Mesenchymal stem cell (in vitro differentiated cells and primary cell): Measurements from ENCODE around the gene FOXN3.

Experiments
- DNase-seq: peaks from one replicate; pipeline ENCODE4 v3.0.0-alpha.2; 2013
- H2AFZ ChIP-seq: one replicate; pipeline ENCODE4 v1.6.1; 2013; ENCODE audit warnings: low read depth, mild to moderate bottlenecking, control low read depth, inconsistent platforms, low read length, moderate library complexity
- H2AK5ac ChIP-seq: 2 replicates; pipeline ENCODE4 v1.6.1; 2013; ENCODE audit warnings: low read length, moderate library complexity, mild to moderate bottlenecking, inconsistent platforms; ENCODE audit not compliant: severe bottlenecking
- H2BK120ac ChIP-seq: one replicate; pipeline ENCODE4 v1.6.1; 2013; ENCODE audit warnings: low read depth, mild to moderate bottlenecking, inconsistent platforms, low read length, moderate library complexity
- H2BK12ac ChIP-seq, 2 experiments: one replicate each; pipeline ENCODE4 v1.6.1; 2013; ENCODE audit warnings: inconsistent platforms in 2 of 2, low read length in 2 of 2, mild to moderate bottlenecking in 2 of 2, moderate library complexity in 2 of 2, control low read depth in 1 of 2
- H2BK15ac ChIP-seq: one replicate; pipeline ENCODE4 v1.6.1; 2013; ENCODE audit warnings: mild to moderate bottlenecking, low read depth, inconsistent platforms; ENCODE audit not compliant: poor library complexity, severe bottlenecking
- H2BK5ac ChIP-seq: 2 replicates; pipeline ENCODE4 v1.6.1; 2013; ENCODE audit warnings: low read depth, mild to moderate bottlenecking, low read length, control low read depth, inconsistent platforms; ENCODE audit not compliant: poor library complexity, severe bottlenecking
- H3K14ac ChIP-seq, 2 experiments: one replicate each; pipeline ENCODE4 v1.6.1; 2013; ENCODE audit warnings: inconsistent platforms in 2 of 2, low read length in 2 of 2, control low read depth in 1 of 2, mild to moderate bottlenecking in 1 of 2, moderate library complexity in 1 of 2
- H3K18ac ChIP-seq, 2 experiments: one replicate each; pipeline ENCODE4 v1.6.1; 2013; ENCODE audit warnings: inconsistent platforms in 2 of 2, low read length in 2 of 2, control low read depth in 1 of 2, low read depth in 1 of 2, mild to moderate bottlenecking in 1 of 2
- H3K23ac ChIP-seq, 2 experiments: one replicate each; pipeline ENCODE4 v1.6.1; 2013; ENCODE audit warnings: inconsistent platforms in 2 of 2, low read length in 2 of 2, mild to moderate bottlenecking in 2 of 2, moderate library complexity in 2 of 2, control low read depth in 1 of 2
- H3K27ac ChIP-seq: 2 replicates; pipeline ENCODE4 v1.5.1; 2013; ENCODE audit warnings: mild to moderate bottlenecking, moderate library complexity, low read length, control low read depth, inconsistent platforms; ENCODE audit not compliant: poor library complexity, severe bottlenecking
- H3K27me3 ChIP-seq, 2 experiments: 2 replicates each; pipeline versions ENCODE4 v1.6.1 to v1.7.0; 2013; ENCODE audit warnings: low read length in 2 of 2, mild to moderate bottlenecking in 2 of 2, moderate library complexity in 2 of 2, control low read depth in 1 of 2, inconsistent platforms in 1 of 2; ENCODE audit not compliant: control insufficient read depth in 1 of 2, insufficient read depth in 1 of 2
- H3K36me3 ChIP-seq, 2 experiments: 2 replicates each; pipeline versions ENCODE4 v1.6.1 to v1.7.0; 2013; ENCODE audit warnings: low read length in 2 of 2, control low read depth in 1 of 2, inconsistent platforms in 1 of 2, low read depth in 1 of 2, mild to moderate bottlenecking in 1 of 2; ENCODE audit not compliant: insufficient read depth in 2 of 2, control insufficient read depth in 1 of 2
- H3K4ac ChIP-seq, 2 experiments: one replicate each; pipeline ENCODE4 v1.6.1; 2013; ENCODE audit warnings: inconsistent platforms in 2 of 2, low read length in 2 of 2, mild to moderate bottlenecking in 2 of 2, moderate library complexity in 2 of 2, control low read depth in 1 of 2, low read depth in 1 of 2
- H3K4me1 ChIP-seq: 2 replicates; pipeline ENCODE4 v1.6.1; 2013; ENCODE audit warnings: low read depth, low read length, control low read depth; ENCODE audit not compliant: control insufficient read depth, insufficient read depth
- H3K4me2 ChIP-seq: 2 replicates; pipeline ENCODE4 v1.6.1; 2013; ENCODE audit warnings: low read length, mild to moderate bottlenecking, inconsistent platforms; ENCODE audit not compliant: poor library complexity, severe bottlenecking
- H3K4me3 ChIP-seq, 2 experiments: 2 replicates each; pipeline versions ENCODE4 v1.5.1 to v1.7.0; 2013; ENCODE audit warnings: low read length in 2 of 2, mild to moderate bottlenecking in 2 of 2, control low read depth in 1 of 2, low read depth in 1 of 2; ENCODE audit not compliant: insufficient read depth in 1 of 2
- H3K79me1 ChIP-seq: replicated peaks from 2 replicates; pipeline ENCODE4 v1.6.1; 2013; ENCODE audit warnings: mild to moderate bottlenecking, control low read depth, low read length, inconsistent platforms; ENCODE audit not compliant: poor library complexity, severe bottlenecking
- H3K9ac ChIP-seq: 2 replicates; pipeline ENCODE4 v1.7.0; 2013; ENCODE audit warnings: mild to moderate bottlenecking, low read length, moderate library complexity
- H3K9me3 ChIP-seq: 2 replicates; pipeline ENCODE4 v1.7.0; 2013; ENCODE audit warnings: mild to moderate bottlenecking, low read length; ENCODE audit not compliant: control insufficient read depth
- H4K8ac ChIP-seq: one replicate; pipeline ENCODE4 v1.6.1; 2013; ENCODE audit warnings: inconsistent platforms, mild to moderate bottlenecking, low read length, moderate library complexity
- H4K91ac ChIP-seq: one replicate; pipeline ENCODE4 v1.6.1; 2013; ENCODE audit warnings: mild to moderate bottlenecking, low read length, inconsistent platforms
- WGBS: methylation state at CpG from one replicate; pipeline ENCODE4 v1.1.7; 2013; ENCODE audit warnings: mixed read lengths; 5-methylcytosine and 5-hydroxymethylcytosine counted together

The FOXN3 gene

GRCh38 chr14:89164168-89165073 is 252.6 kb downstream of the FOXN3 start:
- DNase-seq = no peak
- Histone ChIP-seq H2AK5ac (no peak overlapping the region), H2BK15ac (no peak overlapping the region)

GRCh38 chr14:89163031-89163636 is 253.9 kb downstream of the FOXN3 start:
- Histone ChIP-seq H3K4me3 (no peak overlapping the region), H3K23ac (no peak overlapping the region), H3K4me2 (no peak overlapping the region), H4K91ac (no peak overlapping the region), H3K14ac (no peak overlapping the region), H2BK15ac (no peak overlapping the region), H3K27ac (no peak overlapping the region), H3K4ac (no peak overlapping the region), H3K9me3 (no peaks in the 10 kb centered on the region), H3K36me3 (peaks cover 35 to 40% of the 10 kb centered on the region in 2 experiments), H3K4me1 (peaks cover 10% of the 10 kb centered on the region), H2AFZ (no peak overlapping the region), H2BK120ac (no peak overlapping the region), H3K79me1 (peaks cover 13% of the 10 kb centered on the region), H2BK5ac (no peak overlapping the region), H4K8ac (no peak overlapping the region), H3K9ac (no peak overlapping the region), H2AK5ac (no peak overlapping the region), H3K18ac (no peak overlapping the region), H3K27me3 (no peaks in the 10 kb centered on the region), H2BK12ac (no peak overlapping the region)
- no peak for DNase-seq
- WGBS = 95% methylated on average over 15 of the region's 17 CpGs

More at GRCh38 chr14:89164168-89165073, 252.6 kb downstream of the FOXN3 start:
- H3K27me3 ChIP-seq = no peaks in the 10 kb centered on the region
- peaks cover 10% of the 10 kb centered on the region for H3K4me1 ChIP-seq
- H3K18ac ChIP-seq = no peak overlapping the region
- H3K9ac ChIP-seq = no peak overlapping the region
- H3K4me2 ChIP-seq = no peak overlapping the region
- no peak overlapping the region for H3K14ac ChIP-seq
- H4K8ac ChIP-seq = no peak overlapping the region
- H3K27ac ChIP-seq = no peak overlapping the region
- no peak overlapping the region for H3K4me3 ChIP-seq
- no peak overlapping the region for H2BK5ac ChIP-seq
- no peak overlapping the region for H2AFZ ChIP-seq
- H3K36me3 ChIP-seq = peaks cover 35 to 39% of the 10 kb centered on the region in 2 experiments
- H2BK12ac ChIP-seq = peak overlapping the region in 1 of 2 experiments; percentile 7
- H3K23ac ChIP-seq = peak overlapping the region in 1 of 2 experiments; percentile 5
- peaks cover 13% of the 10 kb centered on the region for H3K79me1 ChIP-seq
- no peaks in the 10 kb centered on the region for H3K9me3 ChIP-seq
- no peak overlapping the region for H2BK120ac ChIP-seq
- no peak overlapping the region for H4K91ac ChIP-seq
- 93% methylated on average over 18 of the region's 18 CpGs for WGBS
- H3K4ac ChIP-seq = no peak overlapping the region

- peaks cover 35 to 40% of the 10 kb centered on the region in 2 experiments for H3K36me3 ChIP-seq
- 95% methylated on average over 22 of the region's 22 CpGs for WGBS
- no peak overlapping the region for H2BK120ac ChIP-seq
- H3K79me1 ChIP-seq = peaks cover 11% of the 10 kb centered on the region
- H3K4ac ChIP-seq = no peak overlapping the region
- no peak overlapping the region for H3K18ac ChIP-seq
- H3K4me1 ChIP-seq = peaks cover 10% of the 10 kb centered on the region
- no peak overlapping the region for H2BK15ac ChIP-seq
- no peaks in the 10 kb centered on the region for H3K27me3 ChIP-seq
- no peak overlapping the region for H2AFZ ChIP-seq
- no peak overlapping the region for H3K4me2 ChIP-seq
- no peak overlapping the region for H4K91ac ChIP-seq
- H3K9me3 ChIP-seq = no peaks in the 10 kb centered on the region
- no peak overlapping the region for H2BK5ac ChIP-seq
- H2BK12ac ChIP-seq = no peak overlapping the region
- no peak overlapping the region for H3K14ac ChIP-seq
- no peak overlapping the region for H4K8ac ChIP-seq
- H2AK5ac ChIP-seq = no peak overlapping the region
- H3K4me3 ChIP-seq = no peak overlapping the region
- no peak overlapping the region for H3K27ac ChIP-seq
- no peak overlapping the region for H3K9ac ChIP-seq
- DNase-seq = no peak
- no peak overlapping the region for H3K23ac ChIP-seq
These were observed 254.4 kb downstream of the FOXN3 start for GRCh38 chr14:89162586-89162985.

GRCh38 chr14:89160437-89160836 is 256.6 kb downstream of the FOXN3 start:
- H3K9ac ChIP-seq = no peak overlapping the region
- no peaks in the 10 kb centered on the region for H3K9me3 ChIP-seq
- H4K91ac ChIP-seq = no peak overlapping the region
- H2BK5ac ChIP-seq = no peak overlapping the region
- no peak overlapping the region for H2BK15ac ChIP-seq
- H2BK12ac ChIP-seq = no peak overlapping the region
- H2AK5ac ChIP-seq = no peak overlapping the region
- H3K27me3 ChIP-seq = no peaks in the 10 kb centered on the region
- no peak for DNase-seq
- H3K4me2 ChIP-seq = no peak overlapping the region
- peaks cover 10% of the 10 kb centered on the region for H3K4me1 ChIP-seq
- peaks cover 28 to 45% of the 10 kb centered on the region in 2 experiments for H3K36me3 ChIP-seq
- no peak overlapping the region for H2AFZ ChIP-seq
- H3K79me1 ChIP-seq = peaks cover 11% of the 10 kb centered on the region
- H3K23ac ChIP-seq = no peak overlapping the region
- no peak overlapping the region for H2BK120ac ChIP-seq
- no peak overlapping the region for H3K4me3 ChIP-seq
- 94% methylated on average over 7 of the region's 7 CpGs for WGBS
- H3K4ac ChIP-seq = no peak overlapping the region
- H4K8ac ChIP-seq = no peak overlapping the region
- no peak overlapping the region for H3K14ac ChIP-seq
- no peak overlapping the region for H3K18ac ChIP-seq
- no peak overlapping the region for H3K27ac ChIP-seq
